ENCODE measurements around the gene SELE.

DNA sequence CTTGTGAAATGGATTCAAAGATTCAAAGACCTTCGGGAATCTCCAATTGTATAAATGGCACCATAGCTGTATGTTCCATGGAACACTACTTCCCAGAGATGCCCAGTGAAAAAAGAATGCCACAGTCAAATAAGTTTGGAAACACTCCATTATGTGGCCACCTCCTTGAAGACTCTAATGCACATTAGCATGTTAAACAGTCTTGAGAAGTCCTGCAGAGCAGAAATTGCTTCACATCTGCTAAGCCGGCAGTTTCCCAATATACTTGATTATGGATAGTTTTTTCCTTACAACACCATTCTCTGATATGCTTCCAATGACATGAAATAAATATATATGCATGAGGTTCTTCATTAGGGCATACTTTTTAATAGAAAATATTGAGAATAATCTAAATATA lies 12.7 kb upstream of the SELE start:
- TF ChIP-seq, protein P1, sequence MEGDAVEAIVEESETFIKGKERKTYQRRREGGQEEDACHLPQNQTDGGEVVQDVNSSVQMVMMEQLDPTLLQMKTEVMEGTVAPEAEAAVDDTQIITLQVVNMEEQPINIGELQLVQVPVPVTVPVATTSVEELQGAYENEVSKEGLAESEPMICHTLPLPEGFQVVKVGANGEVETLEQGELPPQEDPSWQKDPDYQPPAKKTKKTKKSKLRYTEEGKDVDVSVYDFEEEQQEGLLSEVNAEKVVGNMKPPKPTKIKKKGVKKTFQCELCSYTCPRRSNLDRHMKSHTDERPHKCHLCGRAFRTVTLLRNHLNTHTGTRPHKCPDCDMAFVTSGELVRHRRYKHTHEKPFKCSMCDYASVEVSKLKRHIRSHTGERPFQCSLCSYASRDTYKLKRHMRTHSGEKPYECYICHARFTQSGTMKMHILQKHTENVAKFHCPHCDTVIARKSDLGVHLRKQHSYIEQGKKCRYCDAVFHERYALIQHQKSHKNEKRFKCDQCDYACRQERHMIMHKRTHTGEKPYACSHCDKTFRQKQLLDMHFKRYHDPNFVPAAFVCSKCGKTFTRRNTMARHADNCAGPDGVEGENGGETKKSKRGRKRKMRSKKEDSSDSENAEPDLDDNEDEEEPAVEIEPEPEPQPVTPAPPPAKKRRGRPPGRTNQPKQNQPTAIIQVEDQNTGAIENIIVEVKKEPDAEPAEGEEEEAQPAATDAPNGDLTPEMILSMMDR (conservative IDR thresholded peaks at IDR 0.05) = no peak
- TF ChIP-seq ZFX (IDR thresholded peaks at IDR 0.05) = no peak
